ENCODE results near the gene NKAIN2.

Gene NKAIN2

GRCh38 chr6:123803504-123804013, at the start of gene NKAIN2:
Gene NKAIN2, plus strand, starts transcription at chr6:123803865.
- no peak for TF ChIP-seq CTCF (IDR thresholded peaks at IDR 0.05)
- Histone ChIP-seq H3K9me3 (no peaks in the 10 kb centered on the region), H3K27me3 (no peaks in the 10 kb centered on the region), H3K27ac (no peak within 1 kb of the TSS), H3K4me3 (peak within 1 kb of the TSS; percentile 56 to 72), H3K4me1 (peaks cover 0 to 20% (median 8%) of the 10 kb centered on the region in 4 donors), H3K36me3 (no peaks in the 10 kb centered on the region)
- intact Hi-C loops (cut with DNase I; ENCODE audit: low total_unique reads): no loop called here
- no peak for DNase-seq

DNA sequence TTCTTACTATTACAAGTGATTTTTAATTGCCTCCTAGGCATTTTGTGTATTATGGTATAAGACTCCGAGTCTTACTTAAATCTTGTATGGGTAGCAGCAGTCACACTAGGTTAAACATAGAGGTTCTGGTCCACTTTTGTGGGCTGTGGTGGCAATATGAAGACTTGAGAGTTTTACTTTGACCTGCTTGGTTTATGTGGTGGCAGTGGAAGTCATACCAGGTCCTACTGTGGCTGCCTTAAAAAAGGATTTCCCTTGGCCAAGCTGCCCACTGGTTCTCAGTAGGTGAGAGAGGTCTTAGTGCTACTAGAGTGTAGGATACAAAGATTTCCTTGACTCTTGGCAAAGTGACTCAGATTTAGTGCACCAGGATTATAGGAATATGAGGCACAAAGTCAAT, 44.2 kb upstream of the NKAIN2 start:
- Histone ChIP-seq H3K36me3 (no peaks in the 10 kb centered on the region), H3K9me3 (no peaks in the 10 kb centered on the region), H3K4me3 (no peak overlapping the region), H3K27ac (no peak overlapping the region), H3K4me1 (no peaks in the 10 kb centered on the region), H3K27me3 (no peaks in the 10 kb centered on the region)
- intact Hi-C loops (cut with DNase I; ENCODE audit: low total_unique reads): no loop called here
- no peak for TF ChIP-seq CTCF (IDR thresholded peaks at IDR 0.05)
- DNase-seq: no peak

DNA sequence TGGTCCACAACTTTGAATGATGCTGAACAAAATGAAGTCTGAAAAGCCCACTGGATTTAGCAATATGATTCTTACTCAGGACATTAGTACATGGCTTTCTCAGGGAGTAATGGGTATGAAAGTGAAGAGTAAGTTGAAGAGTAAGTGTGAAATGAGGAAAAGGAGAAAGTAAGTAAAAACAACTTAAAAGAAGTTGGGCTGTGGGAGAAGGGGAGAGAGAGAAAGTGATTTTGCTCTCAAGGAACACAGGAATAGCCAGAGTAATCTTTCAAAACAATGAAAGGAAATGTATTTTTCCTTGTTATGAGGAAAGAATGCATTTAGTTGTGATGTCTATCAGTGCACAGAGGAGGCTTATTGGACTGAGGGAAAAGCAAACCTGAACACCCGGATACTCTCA, 39.8 kb upstream of the NKAIN2 start:
- TF ChIP-seq CTCF (IDR thresholded peaks at IDR 0.05): no peak
- no peaks in the 10 kb centered on the region for H3K27me3 ChIP-seq
- H3K36me3 ChIP-seq: no peaks in the 10 kb centered on the region
- H3K4me1 ChIP-seq: no peaks in the 10 kb centered on the region
- DNase-seq: no peak
- H3K9me3 ChIP-seq: no peaks in the 10 kb centered on the region
- H3K4me3 ChIP-seq: no peak overlapping the region
- H3K27ac ChIP-seq: no peak overlapping the region
- intact Hi-C loops (cut with DNase I; ENCODE audit: low total_unique reads): no loop called here

DNA sequence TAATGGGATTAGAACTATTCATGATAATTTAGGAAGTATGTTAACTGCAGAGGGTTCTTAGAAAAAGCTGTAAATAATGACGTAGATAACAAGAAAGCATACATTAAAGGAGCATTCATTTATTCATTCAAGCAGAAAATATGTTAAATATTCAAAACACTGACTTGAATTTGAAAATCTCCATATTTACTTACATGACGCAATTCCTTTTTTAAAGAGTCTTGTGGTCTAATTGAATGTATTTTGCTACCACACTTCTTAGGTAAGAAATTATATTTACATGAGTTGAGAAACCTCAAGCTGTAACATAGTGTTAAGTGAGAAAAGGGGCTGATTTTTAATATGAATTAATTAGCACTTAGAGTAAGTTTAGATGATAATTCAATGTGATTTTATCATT, 38.9 kb upstream of the NKAIN2 start:
- intact Hi-C loops (cut with DNase I; ENCODE audit: low total_unique reads): no loop called here
- no peaks in the 10 kb centered on the region for H3K36me3 ChIP-seq
- no peak for DNase-seq
- H3K4me1 ChIP-seq: no peaks in the 10 kb centered on the region
- no peak for TF ChIP-seq CTCF (IDR thresholded peaks at IDR 0.05)
- no peaks in the 10 kb centered on the region for H3K27me3 ChIP-seq
- H3K9me3 ChIP-seq: no peaks in the 10 kb centered on the region
- H3K4me3 ChIP-seq: no peak overlapping the region
- no peak overlapping the region for H3K27ac ChIP-seq

- H3K27ac ChIP-seq: no peak overlapping the region
- no peaks in the 10 kb centered on the region for H3K27me3 ChIP-seq
- H3K36me3 ChIP-seq: no peaks in the 10 kb centered on the region
- no peaks in the 10 kb centered on the region for H3K9me3 ChIP-seq
- TF ChIP-seq CTCF (IDR thresholded peaks at IDR 0.05): no peak
- no peak overlapping the region for H3K4me3 ChIP-seq
- intact Hi-C loops (cut with DNase I; ENCODE audit: low total_unique reads): no loop called here
- peaks cover 0 to 15% (median 0%) of the 10 kb centered on the region in 4 donors for H3K4me1 ChIP-seq
- DNase-seq: no peak
These were observed 34.7 kb upstream of the NKAIN2 start for GRCh38 chr6:123768921-123769320.

DNA sequence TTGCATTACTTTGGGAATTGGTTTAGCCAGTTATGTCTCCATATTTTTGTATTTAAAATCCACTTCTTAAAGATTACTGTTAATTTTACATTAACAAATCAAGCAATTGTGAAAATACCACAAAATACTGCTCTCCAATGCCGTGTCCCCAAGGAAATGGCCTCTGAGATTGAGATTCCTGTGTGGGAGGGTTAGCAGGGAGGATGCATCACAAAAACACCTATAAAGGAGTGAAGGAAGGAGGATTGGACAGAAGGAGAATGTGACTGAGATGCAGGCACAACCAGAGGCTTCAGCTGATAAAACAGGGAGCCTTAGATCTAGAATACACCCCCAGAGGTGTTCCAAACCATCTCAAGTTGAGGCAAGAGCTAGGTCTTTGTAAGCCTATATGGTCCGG, 34.2 kb upstream of the NKAIN2 start:
- no peak overlapping the region for H3K4me3 ChIP-seq
- intact Hi-C loops (cut with DNase I; ENCODE audit: low total_unique reads): no loop called here
- H3K4me1 ChIP-seq: peaks cover 0 to 15% (median 0%) of the 10 kb centered on the region in 4 donors
- no peak for TF ChIP-seq CTCF (IDR thresholded peaks at IDR 0.05)
- no peaks in the 10 kb centered on the region for H3K36me3 ChIP-seq
- no peak for DNase-seq
- H3K27me3 ChIP-seq: no peaks in the 10 kb centered on the region
- no peaks in the 10 kb centered on the region for H3K9me3 ChIP-seq
- H3K27ac ChIP-seq: no peak overlapping the region

Measured in tibial artery (tissue), 4 donors.